GM12878 (cell line): ENCODE measurements around the gene KIAA1217. TPM values are rescaled to one million over a fixed set of nuclear protein-coding genes. Genes with fewer than 3 reads are reported as not detected.

Experiments used
- ATAC-seq: fragments of 200-7000 bp; cut with Tn5 transposase; 3 replicates; pipeline ENCODE4 v1.9.1; 2020; ENCODE audit warnings: mild to moderate bottlenecking, moderate library complexity
- BruUV-seq: library from RNA; stranded (reverse); fragments of 400-500 nt; replicated peaks from 2 replicates; lab custom pipeline; 2021; lab: Mats Ljungman, UMichigan
- CTCF ChIA-PET: fragments of 300-600 bp; sonication (Branson Sonifier 250); formaldehyde crosslinking; extraction: SDS; loops from one replicate; lab custom pipeline; 2021; ENCODE audit warnings: inconsistent platforms; lab: Yijun Ruan, JAX
- POLR2A ChIA-PET: fragments of 350-600 bp; formaldehyde crosslinking; extraction: SDS; loops from one replicate; lab custom pipeline; 2021; ENCODE audit warnings: inconsistent platforms; lab: Charles Lee
- RAD21 ChIA-PET: fragments of 300-600 bp; sonication (Branson Sonifier 250); formaldehyde crosslinking; loops from one replicate; lab custom pipeline; 2023; ENCODE audit warnings: antibody characterized with exemption; ENCODE audit not compliant: unreplicated experiment; lab: Charles Lee
- SMC1A ChIA-PET: fragments of 300-600 bp; sonication (Branson Sonifier 250); formaldehyde crosslinking; loops from one replicate; lab custom pipeline; 2023; ENCODE audit not compliant: unreplicated experiment, uncharacterized antibody; lab: Charles Lee
- DNase-seq: peaks from one replicate; pipeline ENCODE4 v3.0.0-alpha.2; 2011; ENCODE audit warnings: low read depth, low spot score
- FAIRE-seq: peaks from 3 replicates; lab custom pipeline; 2011; peaks lifted over from hg19 to GRCh38; lab: Jason Lieb, UNC
- H2AFZ ChIP-seq: 2 replicates; pipeline ENCODE4 v1.6.0; 2011; ENCODE audit warnings: low read depth, low read length, control low read depth; ENCODE audit not compliant: control insufficient read depth
- H3K27ac ChIP-seq: 2 replicates; pipeline ENCODE4 v1.5.1; 2011; ENCODE audit warnings: control low read depth; ENCODE audit not compliant: control insufficient read depth, insufficient read depth
- H3K27me3 ChIP-seq, 2 experiments: replicated peaks in 1 of 2; 2 replicates each; pipeline versions ENCODE4 v1.6.0 to v1.6.1; 2011; ENCODE audit warnings: low read length in 1 of 2; ENCODE audit not compliant: control insufficient read depth in 2 of 2, insufficient read depth in 2 of 2
- H3K36me3 ChIP-seq, 2 experiments: 2 replicates each; pipeline ENCODE4 v1.5.1; 2011; ENCODE audit warnings: low read length in 1 of 2; ENCODE audit not compliant: control insufficient read depth in 2 of 2, insufficient read depth in 2 of 2
- H3K4me1 ChIP-seq: 2 replicates; pipeline ENCODE4 v1.6.1; 2011; ENCODE audit warnings: mild to moderate bottlenecking, low read length, moderate library complexity, mixed read lengths; ENCODE audit not compliant: control insufficient read depth, insufficient read depth
- H3K4me2 ChIP-seq: 2 replicates; pipeline ENCODE4 v1.6.0; 2011; ENCODE audit warnings: control low read depth; ENCODE audit not compliant: control insufficient read depth, insufficient read depth
- H3K4me3 ChIP-seq: fragments of 200-600 bp; sonication (generic); 2 replicates; pipeline ENCODE4 v1.5.1; 2016
- H3K79me2 ChIP-seq: 2 replicates; pipeline ENCODE4 v1.6.0; 2011; ENCODE audit warnings: low read length; ENCODE audit not compliant: control insufficient read depth, insufficient read depth
- H3K9ac ChIP-seq: 2 replicates; pipeline ENCODE4 v1.8.0; 2011; ENCODE audit warnings: low read length, control low read depth, mixed read lengths; ENCODE audit not compliant: control insufficient read depth, insufficient read depth
- H3K9me3 ChIP-seq: replicated peaks from 3 replicates; pipeline ENCODE4 v1.5.1; 2011; ENCODE audit warnings: mild to moderate bottlenecking, low read length; ENCODE audit not compliant: control insufficient read depth, insufficient read depth
- H4K20me1 ChIP-seq: 2 replicates; pipeline ENCODE4 v1.6.0; 2011; ENCODE audit not compliant: control insufficient read depth, insufficient read depth
- CHD2 ChIP-seq: IDR thresholded peaks from 2 replicates; pipeline ENCODE4 v1.6.1; 2011; ENCODE audit warnings: low read depth, low read length, improper control_type of control experiment, borderline replicate concordance
- CUX1 ChIP-seq: IDR thresholded peaks from 2 replicates; pipeline ENCODE4 v1.6.1; 2012; ENCODE audit warnings: improper control_type of control experiment, low read depth, low read length; ENCODE audit not compliant: insufficient replicate concordance
- DPF2 ChIP-seq: fragments of 450-650 bp; IDR thresholded peaks from 2 replicates; pipeline ENCODE4 v1.6.1; 2017; ENCODE audit warnings: mild to moderate bottlenecking
- IKZF2 ChIP-seq, 2 experiments: fragments of 450-650 bp; IDR thresholded peaks; 2 replicates each; pipeline ENCODE4 v1.6.1; 2017; ENCODE audit warnings: mild to moderate bottlenecking in 2 of 2, moderate library complexity in 2 of 2
- MTA3 ChIP-seq: IDR thresholded peaks from 2 replicates; pipeline ENCODE4 v1.6.1; 2012; ENCODE audit warnings: low read length, inconsistent platforms, borderline replicate concordance
- RAD51 ChIP-seq: fragments of 450-650 bp; IDR thresholded peaks from 2 replicates; pipeline ENCODE4 v1.6.1; 2016; ENCODE audit warnings: moderate library complexity, mild to moderate bottlenecking, inconsistent platforms
- WGBS: methylation state at CpG from one replicate; pipeline ENCODE4 v1.1.6; 2016; ENCODE audit warnings: low lambda C conversion rate; ENCODE audit not compliant: insufficient replicate concordance, insufficient coverage; ENCODE audit errors: missing lambda C conversion rate; 5-methylcytosine and 5-hydroxymethylcytosine counted together
- in situ Hi-C: fragments of 300-500 bp; cut with MboI; formaldehyde crosslinking; loops from 9 replicates; pipeline ENCODE4 v1.14.3; 2018; ENCODE audit warnings: mixed read lengths
- intact Hi-C: fragments of 100-400 bp; cut with micrococcal nuclease; formaldehyde crosslinking; loops from one replicate; pipeline ENCODE4 v1.14.2; 2022; ENCODE audit not compliant: unreplicated experiment
- polyA plus RNA-seq, 11 experiments: library from polyadenylated mRNA; depleted of rRNA in 4 of 11; unstranded in 6 of 11; stranded (reverse) in 5 of 11; fragments of >200 nt; fragmentation: Nextera tagmentation in 4 of 11; fragmentation: Illumina TruSeq in 1 of 11; extraction: Ambion mirVana in 4 of 11; extraction: Trizol in 1 of 11; gene quantifications; 1 replicate in 1 of 11; 2 replicates in 10 of 11; pipeline versions ENCODE4 v1.2.1 to v1.2.3, GENCODE V29; 2011 to 2016; ENCODE audit warnings: inconsistent platforms in 2 of 11, missing spikeins in 2 of 11, low read depth in 1 of 11
- total RNA-seq, 4 experiments: library from RNA; depleted of rRNA in 3 of 4; stranded (reverse); fragments of >200 nt in 3 of 4; fragmentation: Illumina TruSeq in 1 of 4; extraction: Trizol in 1 of 4; gene quantifications; 2 replicates each; pipeline versions ENCODE4 v1.2.1 to v1.2.3, GENCODE V29; 2013 to 2021

KIAA1217 gene
- total and polyA plus RNA-seq, 10 of the 15 experiments (the other 5 are each of a cell fraction or from before 2014, with no cell fraction given): 0.57 to 3.8 (median 2.1) TPM

- ChIA-PET POLR2A (no interaction called here), RAD21 (interaction anchor here (1.0 to 1.1 kb wide), 2 partner anchors 9 to 499 kb away, joined by 3 read pairs; no protein-coding TSS in a partner anchor), CTCF (interaction anchor here (1.2 to 2.5 kb wide), 2 partner anchors 8 to 13 kb away, joined by 3 to 11 read pairs; no protein-coding TSS in a partner anchor), SMC1A (interaction anchor here (0.6 kb wide), 1 partner anchor 24 kb away, joined by 4 read pairs; no protein-coding TSS in a partner anchor)
- no peaks in the 10 kb centered on the region for H3K79me2 ChIP-seq
- H3K36me3 ChIP-seq: no peaks in the 10 kb centered on the region
- no peaks in the 10 kb centered on the region for H4K20me1 ChIP-seq
- no peak for DNase-seq
- intact Hi-C loops: no loop called here
- WGBS: 63% methylated on average over 8 of the region's 8 CpGs
- TF ChIP-seq RAD51 (no peak), CUX1 (no peak), MTA3 (no peak), CHD2 (no peak), IKZF2 (IDR thresholded peaks at IDR 0.05) (no peak), DPF2 (no peak)
- H3K9ac ChIP-seq: no peak overlapping the region
- H3K27ac ChIP-seq: no peak overlapping the region
- H3K27me3 ChIP-seq: no peaks in the 10 kb centered on the region
- H2AFZ ChIP-seq: no peak overlapping the region
- no peak overlapping the region for H3K4me2 ChIP-seq
- no peaks in the 10 kb centered on the region for H3K9me3 ChIP-seq
- ATAC-seq: no peak
- no peak overlapping the region for H3K4me3 ChIP-seq
- BruUV-seq: no TSS peak
- no peaks in the 10 kb centered on the region for H3K4me1 ChIP-seq
- FAIRE-seq: no peak
- in situ Hi-C loops: no loop called here
Observed at GRCh38 chr10:24494236-24494635, 285.3 kb downstream of the KIAA1217 start.
